Colon (tissue), 2 donors: ENCODE data around the gene SH3RF1.

Experiments
- FAIRE-seq: peaks from 2 replicates; lab custom pipeline; 2012; peaks lifted over from hg19 to GRCh38; lab: Jason Lieb, UNC
- donor health status: control.
- donor health status: control.

Gene SH3RF1

GRCh38 chr4:169102026-169102425 lies 168.7 kb downstream of the SH3RF1 start:
- FAIRE-seq, result no peak

DNA sequence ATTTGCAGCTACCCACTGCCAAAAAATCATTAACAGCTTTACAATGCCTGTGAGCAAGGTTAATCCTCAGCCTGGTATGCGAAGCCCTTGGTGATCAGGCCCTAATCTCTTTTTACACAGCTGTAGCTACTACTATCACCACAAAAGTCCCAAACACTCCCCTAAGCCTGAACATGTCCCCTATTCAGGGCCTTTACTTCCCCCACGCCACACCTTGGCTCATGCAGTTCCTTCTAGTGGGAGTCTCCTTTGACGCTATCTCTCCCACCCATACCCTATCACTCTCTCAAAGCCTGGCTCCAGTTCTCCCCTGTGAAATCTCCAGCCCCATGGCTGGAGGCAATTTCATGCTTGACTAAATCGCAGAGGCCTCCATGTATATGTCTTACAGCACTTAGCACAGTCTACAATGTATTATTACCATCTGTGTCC lies 170.1 kb downstream of the SH3RF1 start:
- FAIRE-seq, result no peak

DNA sequence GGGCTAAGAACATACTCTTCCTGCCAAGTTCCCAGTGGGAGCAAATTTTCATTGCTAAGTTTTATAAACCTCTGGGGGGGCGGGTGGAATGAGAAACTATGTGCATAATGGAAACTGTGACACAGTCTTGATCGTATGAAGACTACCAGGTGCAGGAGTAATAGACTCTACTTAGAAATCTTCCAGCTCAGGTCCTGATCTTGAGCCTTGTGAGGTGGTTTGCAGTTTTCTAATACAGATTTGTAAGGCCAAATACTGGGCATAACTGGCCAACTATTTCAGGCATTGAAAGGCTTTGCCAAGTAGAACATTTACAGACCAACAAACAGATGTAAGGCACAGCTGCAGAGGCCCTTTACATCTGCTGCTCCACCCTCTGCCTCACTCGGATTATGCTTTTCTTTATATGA lies 171.0 kb downstream of the SH3RF1 start:
- FAIRE-seq, result no peak

- no peak for FAIRE-seq
These were observed 171.6 kb downstream of the SH3RF1 start for GRCh38 chr4:169098969-169099690.

GRCh38 chr4:169098532-169098931 lies 172.2 kb downstream of the SH3RF1 start:
- FAIRE-seq, result no peak

GRCh38 chr4:169098054-169098497 lies 172.7 kb downstream of the SH3RF1 start:
- no peak for FAIRE-seq

- no peak for FAIRE-seq
These were observed 174.5 kb downstream of the SH3RF1 start for GRCh38 chr4:169096221-169096620.

GRCh38 chr4:169094656-169095231 lies 176.0 kb downstream of the SH3RF1 start:
- FAIRE-seq, result no peak

- no peak for FAIRE-seq
These were observed 177.8 kb downstream of the SH3RF1 start for GRCh38 chr4:169092889-169093522.

DNA sequence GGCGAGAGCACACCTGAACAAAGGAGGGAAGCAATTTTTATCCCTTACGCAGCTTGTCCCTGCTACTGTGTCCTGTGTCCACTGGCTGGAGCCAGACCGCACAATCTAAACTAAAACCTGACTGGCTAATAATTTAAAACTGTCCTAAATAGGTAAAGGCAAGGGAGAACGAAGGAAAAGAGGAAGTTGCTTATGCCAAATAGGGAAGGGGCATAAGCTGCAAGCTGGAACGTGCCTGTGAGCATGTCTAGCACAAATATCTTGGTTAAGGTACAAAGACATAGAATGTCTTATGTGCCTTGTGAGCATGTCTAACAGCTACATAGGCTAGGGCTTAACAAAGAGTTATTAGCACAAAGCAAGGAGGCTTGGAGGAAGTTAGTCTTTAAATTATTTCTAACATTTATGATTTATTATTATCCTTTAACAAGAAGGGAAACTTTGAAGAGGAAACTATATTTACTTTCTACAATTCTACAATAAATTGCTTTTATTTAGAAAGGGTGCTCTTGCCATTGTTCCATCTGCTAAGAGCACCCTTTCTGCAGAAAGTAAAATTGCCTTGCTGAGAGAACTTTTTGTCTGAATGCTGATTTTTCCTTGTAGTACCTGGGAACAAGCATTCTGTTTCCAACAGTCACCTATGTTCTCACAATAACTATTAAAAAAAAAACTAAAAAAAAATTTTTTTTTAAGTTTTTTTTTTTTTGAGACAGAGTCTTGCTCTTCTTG lies 180.1 kb downstream of the SH3RF1 start:
- no peak for FAIRE-seq

GRCh38 chr4:169089004-169089403 lies 181.8 kb downstream of the SH3RF1 start:
- no peak for FAIRE-seq

DNA sequence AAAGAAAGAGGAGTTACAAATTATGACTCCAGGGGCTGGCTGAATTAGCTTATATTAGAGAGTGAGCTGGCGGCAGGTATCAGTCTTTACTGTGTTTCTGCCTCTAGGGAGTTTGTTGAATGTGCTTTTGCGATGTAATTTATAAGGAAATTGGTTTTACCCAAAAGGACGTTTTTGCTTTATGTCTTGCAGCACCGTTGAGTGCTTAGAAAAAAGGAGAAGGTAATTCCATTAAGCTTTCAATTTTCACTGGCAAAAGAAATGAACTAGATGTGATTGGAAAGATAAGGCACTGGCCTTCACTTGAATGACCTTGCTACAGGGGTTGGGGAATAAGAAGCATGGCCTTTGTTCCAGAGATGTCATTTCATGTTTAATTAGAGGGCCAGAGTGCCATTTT lies 185.8 kb downstream of the SH3RF1 start:
- no peak for FAIRE-seq

- no peak for FAIRE-seq
These were observed 189.8 kb downstream of the SH3RF1 start for GRCh38 chr4:169080981-169081380.

DNA sequence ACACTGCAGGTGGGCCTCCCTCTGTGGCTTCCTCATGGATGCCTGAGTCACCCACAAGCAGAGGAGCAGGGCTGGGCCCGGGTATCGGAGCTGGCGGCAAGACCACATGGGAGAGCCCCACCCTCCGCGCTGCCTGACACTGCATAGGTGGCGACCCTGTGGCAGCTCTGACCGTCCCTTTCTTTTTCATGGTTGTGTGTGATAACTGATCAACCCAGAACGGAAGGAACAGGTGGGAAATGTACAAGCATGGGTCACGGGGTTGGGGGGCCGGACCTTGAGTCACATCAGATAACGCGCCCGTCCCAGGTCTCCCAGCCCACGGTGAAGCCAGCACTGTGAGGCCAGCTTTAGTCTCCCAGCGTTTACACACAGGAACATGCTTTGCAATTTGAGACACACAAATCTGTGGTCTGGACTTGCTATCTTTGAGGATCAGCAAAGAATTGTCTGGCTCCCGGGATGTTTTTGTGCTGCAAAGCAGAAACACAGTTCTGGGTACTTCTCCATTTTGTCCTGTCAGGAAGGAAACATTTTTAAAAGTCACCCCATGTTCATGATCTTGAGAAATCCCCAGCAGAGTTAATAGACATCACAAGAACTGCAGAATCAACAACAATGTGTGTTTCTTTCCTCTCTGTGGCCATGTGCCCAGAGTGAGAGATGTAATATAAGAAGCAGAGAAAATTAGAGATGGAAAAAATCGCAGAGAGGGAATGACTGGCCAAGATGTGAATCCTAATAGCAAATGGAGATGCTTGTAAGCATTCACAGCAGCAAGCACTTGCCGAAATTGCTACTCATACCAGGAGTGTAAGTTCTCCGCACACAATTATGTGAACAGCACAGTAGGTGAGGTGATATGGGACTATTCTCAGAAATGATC lies 190.6 kb downstream of the SH3RF1 start:
- no peak for FAIRE-seq

GRCh38 chr4:169074117-169074516 lies 196.6 kb downstream of the SH3RF1 start:
- no peak for FAIRE-seq

- FAIRE-seq, result no peak
These were observed 199.0 kb downstream of the SH3RF1 start for GRCh38 chr4:169071747-169072146.

- FAIRE-seq, result no peak
These were observed 199.9 kb downstream of the SH3RF1 start for GRCh38 chr4:169070895-169071218.

- FAIRE-seq, result no peak
These were observed 200.5 kb downstream of the SH3RF1 start for GRCh38 chr4:169070071-169070894.

- FAIRE-seq, result no peak
These were observed 202.3 kb downstream of the SH3RF1 start for GRCh38 chr4:169068423-169068822.

DNA sequence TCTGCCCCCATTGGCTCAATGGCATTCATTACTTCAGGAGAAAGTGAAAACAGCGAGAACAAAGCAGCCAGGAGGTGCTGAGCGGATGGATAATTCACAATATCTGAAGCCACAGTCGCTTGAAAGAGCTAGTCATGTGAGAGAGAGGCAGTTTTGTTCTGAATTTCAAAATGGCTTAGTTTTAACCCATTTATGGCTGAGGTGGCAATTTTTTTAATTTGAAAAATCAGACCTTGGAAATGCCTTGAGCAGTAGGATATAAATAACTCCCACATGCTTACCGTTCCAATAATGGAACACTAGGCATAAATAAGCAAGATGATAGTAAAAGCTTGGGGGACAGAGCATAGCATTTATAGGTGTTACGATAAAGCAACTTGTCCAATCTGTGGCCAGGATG lies 203.8 kb downstream of the SH3RF1 start:
- FAIRE-seq, result no peak

- no peak for FAIRE-seq
These were observed 206.5 kb downstream of the SH3RF1 start for GRCh38 chr4:169064296-169064695.
